Choroid plexus epithelial cell (primary cell): ENCODE results near the gene GYPC.
"Not testable (repeated sequence)": the region's sequence is repeated elsewhere in the genome, so short reads cannot be mapped to it uniquely, and the experiment has no call there.

Experiments used
- DNase-seq: peaks from one replicate; pipeline ENCODE4 v3.0.0-alpha.2; 2010; ENCODE audit warnings: low read depth
- H3K4me3 ChIP-seq: 2 replicates; pipeline ENCODE4 v1.5.1; 2011; ENCODE audit warnings: low read depth, mild to moderate bottlenecking, control low read depth, low read length, moderate library complexity
- CTCF ChIP-seq: conservative IDR thresholded peaks from 2 replicates; pipeline ENCODE4 v1.5.1; 2011; ENCODE audit warnings: low read depth, mild to moderate bottlenecking, control low read depth, inconsistent platforms, low read length, moderate library complexity

Gene GYPC

GRCh38 chr2:126686286-126686685 lies 30.3 kb downstream of the GYPC start:
- H3K4me3 ChIP-seq, result no peak overlapping the region
- TF ChIP-seq CTCF, result no peak
- no peak for DNase-seq

GRCh38 chr2:126686841-126687485 lies 31.0 kb downstream of the GYPC start:
- no peak overlapping the region for H3K4me3 ChIP-seq
- no peak for TF ChIP-seq CTCF
- DNase-seq, result no peak

GRCh38 chr2:126687503-126687902 lies 31.5 kb downstream of the GYPC start:
- TF ChIP-seq CTCF, result no peak
- no peak for DNase-seq
- no peak overlapping the region for H3K4me3 ChIP-seq

- DNase-seq, H3K4me3 ChIP-seq: not testable (repeated sequence)
Measured at GRCh38 chr2:126688594-126688993, 32.6 kb downstream of the GYPC start.

- DNase-seq, H3K4me3 ChIP-seq: not testable (repeated sequence)
Measured at GRCh38 chr2:126692241-126692640, 36.3 kb downstream of the GYPC start.

- H3K4me3 ChIP-seq, DNase-seq: not testable (repeated sequence)
Measured at GRCh38 chr2:126692934-126693592, 37.1 kb downstream of the GYPC start.

- no peak for DNase-seq
- TF ChIP-seq CTCF, result no peak
- H3K4me3 ChIP-seq, result no peak overlapping the region
Measured at GRCh38 chr2:126696644-126697520, 40.9 kb downstream of the GYPC start.

- DNase-seq, result no peak
- no peak for TF ChIP-seq CTCF
- H3K4me3 ChIP-seq, result no peak overlapping the region
Measured at GRCh38 chr2:126698376-126698775, 42.4 kb downstream of the GYPC start.
